Heart left ventricle (tissue), 13 donors: Measurements from ENCODE around the gene RHOA.

Source experiments
- POLR2A ChIP-seq, 2 donors: fragments of 450-650 bp; IDR thresholded peaks; one replicate each; pipeline ENCODE4 v1.6.1; 2017; ENCODE audit warnings: antibody characterized with exemption in 2 of 2, mild to moderate bottlenecking in 2 of 2, moderate library complexity in 2 of 2
- TF ChIP-seq, protein P1 (sequence below), 12 donors: fragments of 200-600 bp; sonication (generic) in 4 of 12; IDR thresholded peaks; one replicate each; pipeline versions ENCODE4 v1.5.0 to v1.8.0; 2018 to 2022; ENCODE audit warnings: antibody characterized with exemption in 12 of 12, mild to moderate bottlenecking in 5 of 12
- donor health status: ischemic (EF 13 %, LVEDD 7.1; RV severe dilation, severe dysfunction).
- donor health status: DM: no; HTN: yes; CAD: no.
- donor health status: DM: no; HTN: no; CAD: no.
- donor health status: ischemic (EF 25% LVEDD 6.9; RV normal size, moderate dysfunction).
- donor health status: ischemic (EF 25% LVEDD 5.7; RV mildly dilated, moderate dysfunction).
- donor health status: ischemic (EF 35%, LVEDD 5.7; RV mildly dilated, moderate dysfunction).
- donor health status: nonischemic (EF 11% LVEDD 7.7; RV severe dilation, severe dysfunction).
- donor health status: DM: yes; HTN: yes; CAD: no.
- donor health status: PGD.
- donor health status: ischemic (EF 29% LVEDD 5.4; RV normal size, mild dysfunction).
- donor health status: nonischemic (EF 23%, LVEDD 6.1; RV moderate dilation, normal function).

DNA sequence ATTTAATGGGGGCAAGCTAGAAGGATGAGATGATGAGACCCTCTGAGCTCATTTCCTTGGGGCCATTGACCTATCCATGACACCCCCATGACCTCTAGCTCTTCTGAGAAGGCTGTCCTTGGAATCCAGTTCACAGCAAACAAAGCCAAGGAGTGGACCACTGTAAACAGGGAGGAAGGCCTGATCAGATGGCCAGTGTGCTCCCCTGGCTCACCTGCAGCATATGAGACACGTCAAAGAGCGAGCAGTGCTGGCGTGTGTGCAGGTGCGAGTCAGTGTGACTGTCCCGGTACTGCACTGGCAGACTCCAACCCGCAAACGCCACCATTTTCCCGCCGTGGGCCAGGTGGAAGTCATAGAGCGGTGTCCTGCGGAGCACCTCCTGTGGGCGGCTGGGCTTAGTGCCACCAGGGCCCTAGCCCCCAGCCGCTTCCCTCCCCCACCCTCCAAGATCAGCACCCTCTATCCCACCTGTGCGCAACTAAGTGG is 10.2 kb upstream of the RHOA start:
- TF ChIP-seq, protein P1, sequence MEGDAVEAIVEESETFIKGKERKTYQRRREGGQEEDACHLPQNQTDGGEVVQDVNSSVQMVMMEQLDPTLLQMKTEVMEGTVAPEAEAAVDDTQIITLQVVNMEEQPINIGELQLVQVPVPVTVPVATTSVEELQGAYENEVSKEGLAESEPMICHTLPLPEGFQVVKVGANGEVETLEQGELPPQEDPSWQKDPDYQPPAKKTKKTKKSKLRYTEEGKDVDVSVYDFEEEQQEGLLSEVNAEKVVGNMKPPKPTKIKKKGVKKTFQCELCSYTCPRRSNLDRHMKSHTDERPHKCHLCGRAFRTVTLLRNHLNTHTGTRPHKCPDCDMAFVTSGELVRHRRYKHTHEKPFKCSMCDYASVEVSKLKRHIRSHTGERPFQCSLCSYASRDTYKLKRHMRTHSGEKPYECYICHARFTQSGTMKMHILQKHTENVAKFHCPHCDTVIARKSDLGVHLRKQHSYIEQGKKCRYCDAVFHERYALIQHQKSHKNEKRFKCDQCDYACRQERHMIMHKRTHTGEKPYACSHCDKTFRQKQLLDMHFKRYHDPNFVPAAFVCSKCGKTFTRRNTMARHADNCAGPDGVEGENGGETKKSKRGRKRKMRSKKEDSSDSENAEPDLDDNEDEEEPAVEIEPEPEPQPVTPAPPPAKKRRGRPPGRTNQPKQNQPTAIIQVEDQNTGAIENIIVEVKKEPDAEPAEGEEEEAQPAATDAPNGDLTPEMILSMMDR (IDR thresholded peaks at IDR 0.05): no peak
- TF ChIP-seq POLR2A (IDR thresholded peaks at IDR 0.05): no peak
